ENCODE data around the gene PRSS33.

PRSS33 gene

DNA sequence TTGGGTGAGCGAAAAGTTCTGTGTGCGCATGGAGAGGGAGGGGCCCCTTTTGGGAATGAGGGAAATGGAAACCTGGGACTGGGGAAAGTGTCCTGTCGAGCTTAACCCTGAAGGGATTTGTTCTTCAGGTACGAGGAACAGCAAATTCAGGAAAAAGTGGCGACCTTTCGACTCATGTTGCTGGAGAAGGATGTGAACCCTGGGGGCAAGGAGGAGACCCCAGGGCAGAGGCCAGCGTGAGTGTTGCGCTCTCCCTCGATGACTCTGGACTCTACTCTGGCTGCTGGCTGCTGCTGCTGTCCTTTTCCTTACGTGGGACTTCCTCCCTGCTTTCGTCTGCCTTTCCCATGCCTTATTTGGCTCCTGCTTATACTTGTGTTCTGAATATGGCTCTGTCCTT is 30.0 kb downstream of the PRSS33 start:
- no peak for DNase-seq

DNA sequence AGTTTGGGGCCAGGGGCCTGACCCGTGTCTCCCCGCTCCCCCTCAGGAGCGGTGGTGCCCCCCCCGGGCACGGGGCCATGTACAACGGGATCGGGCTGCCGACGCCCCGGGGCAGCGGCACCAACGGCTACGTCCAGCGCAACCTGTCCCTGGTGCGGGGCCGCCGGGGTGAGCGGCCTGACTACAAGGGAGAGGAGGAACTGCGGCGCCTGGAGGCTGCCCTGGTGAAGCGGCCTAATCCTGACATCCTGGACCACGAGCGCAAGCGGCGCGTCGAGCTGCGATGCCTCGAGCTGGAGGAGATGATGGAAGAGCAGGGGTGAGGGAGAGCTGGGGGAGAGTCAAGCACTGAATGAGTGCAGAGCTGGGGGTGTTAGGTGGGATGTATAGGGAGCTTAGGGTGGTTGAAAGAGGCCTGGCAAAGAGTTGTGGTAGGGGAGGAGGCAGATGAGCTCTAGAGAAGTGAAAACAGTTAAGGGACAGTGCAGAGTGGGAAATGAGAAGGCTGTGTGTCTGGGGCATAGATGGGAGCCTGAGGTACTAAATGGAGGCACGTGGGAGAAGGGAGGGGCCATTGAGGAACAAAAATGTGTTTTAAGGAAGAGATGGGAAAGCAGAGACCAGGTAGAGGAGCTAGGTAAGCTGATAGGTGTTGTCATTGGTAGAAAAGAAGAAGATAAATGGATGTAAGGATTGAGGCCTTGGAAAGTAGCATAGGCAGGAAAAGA is 30.9 kb downstream of the PRSS33 start:
- no peak for DNase-seq

DNA sequence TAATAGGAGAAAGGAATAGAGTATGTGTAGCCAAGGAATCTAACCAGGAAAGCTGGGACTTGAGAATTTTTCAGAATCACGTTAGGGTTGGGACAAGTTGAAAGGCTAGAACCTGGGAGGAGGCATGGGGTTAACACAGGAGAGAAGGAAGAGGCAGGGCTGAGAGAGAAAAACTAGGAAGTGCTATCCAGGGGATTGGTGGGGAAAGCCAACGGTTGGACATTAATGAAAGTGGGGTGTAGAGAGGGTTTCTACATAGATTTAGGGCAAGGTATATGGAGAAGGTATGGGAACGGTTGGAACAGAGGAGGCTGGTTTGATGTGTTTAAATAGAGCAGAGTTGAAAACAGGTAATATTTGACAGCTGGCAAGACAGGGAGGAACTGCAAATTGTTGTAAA is 32.2 kb downstream of the PRSS33 start:
- no peak for DNase-seq

DNA sequence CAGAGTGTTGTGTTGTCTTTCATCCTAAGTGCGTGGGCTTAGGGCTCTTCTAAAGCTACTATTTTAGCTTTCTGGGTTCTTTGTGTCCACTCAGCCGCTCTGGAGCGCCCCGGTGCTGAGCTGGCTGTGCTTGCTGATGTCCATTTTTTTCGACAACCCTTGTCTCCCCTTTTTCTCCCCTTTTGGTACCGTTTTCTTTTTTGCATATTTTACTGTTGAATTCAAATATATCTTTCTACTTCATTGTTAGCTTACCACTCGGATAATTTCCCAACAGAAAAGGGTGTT is 33.7 kb downstream of the PRSS33 start:
- DNase-seq, result no peak

DNA sequence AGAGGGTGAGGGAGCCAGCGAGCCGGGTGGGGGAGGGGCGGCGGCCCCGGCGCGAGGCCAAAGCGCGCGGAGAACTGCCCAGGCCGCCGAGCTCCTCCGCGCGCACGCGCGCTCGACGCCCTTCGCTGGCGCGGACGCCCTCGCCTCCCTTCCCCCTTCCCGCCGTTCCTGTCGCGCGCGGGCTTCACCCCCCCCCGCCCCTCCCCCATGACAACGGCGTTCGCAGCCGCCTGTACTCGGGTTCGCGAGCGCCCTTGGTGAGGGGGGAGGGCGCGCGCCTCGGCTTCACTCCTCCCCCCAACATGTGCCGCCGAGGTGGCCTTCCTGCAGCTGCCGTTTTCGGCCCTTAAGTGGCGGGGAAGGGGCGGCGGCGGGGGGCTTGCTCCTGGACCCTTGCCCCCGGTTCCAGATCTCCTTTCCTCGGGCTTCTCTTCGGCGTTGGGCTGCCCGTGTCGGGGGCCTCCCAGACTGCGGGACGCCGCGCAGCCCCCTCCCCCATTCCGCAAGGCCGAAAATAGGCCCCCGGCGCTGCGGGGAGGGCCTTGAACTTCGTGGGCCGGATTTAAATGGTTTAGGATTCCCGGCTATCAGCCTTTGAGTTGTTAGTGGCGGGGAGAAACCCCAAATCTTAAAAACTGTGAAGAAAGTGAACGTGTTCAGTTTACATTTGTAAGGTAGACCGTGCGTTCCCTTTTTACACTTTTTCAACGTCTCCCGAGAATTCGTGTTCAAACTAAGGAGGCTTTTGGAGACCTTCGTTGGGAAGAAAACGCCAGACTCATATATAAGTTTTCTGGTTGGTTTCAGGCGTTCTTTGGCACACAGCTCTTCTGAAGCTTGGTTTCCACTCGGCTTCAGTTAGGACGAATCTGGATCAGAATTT is 34.3 kb downstream of the PRSS33 start:
- no peak for DNase-seq

DNA sequence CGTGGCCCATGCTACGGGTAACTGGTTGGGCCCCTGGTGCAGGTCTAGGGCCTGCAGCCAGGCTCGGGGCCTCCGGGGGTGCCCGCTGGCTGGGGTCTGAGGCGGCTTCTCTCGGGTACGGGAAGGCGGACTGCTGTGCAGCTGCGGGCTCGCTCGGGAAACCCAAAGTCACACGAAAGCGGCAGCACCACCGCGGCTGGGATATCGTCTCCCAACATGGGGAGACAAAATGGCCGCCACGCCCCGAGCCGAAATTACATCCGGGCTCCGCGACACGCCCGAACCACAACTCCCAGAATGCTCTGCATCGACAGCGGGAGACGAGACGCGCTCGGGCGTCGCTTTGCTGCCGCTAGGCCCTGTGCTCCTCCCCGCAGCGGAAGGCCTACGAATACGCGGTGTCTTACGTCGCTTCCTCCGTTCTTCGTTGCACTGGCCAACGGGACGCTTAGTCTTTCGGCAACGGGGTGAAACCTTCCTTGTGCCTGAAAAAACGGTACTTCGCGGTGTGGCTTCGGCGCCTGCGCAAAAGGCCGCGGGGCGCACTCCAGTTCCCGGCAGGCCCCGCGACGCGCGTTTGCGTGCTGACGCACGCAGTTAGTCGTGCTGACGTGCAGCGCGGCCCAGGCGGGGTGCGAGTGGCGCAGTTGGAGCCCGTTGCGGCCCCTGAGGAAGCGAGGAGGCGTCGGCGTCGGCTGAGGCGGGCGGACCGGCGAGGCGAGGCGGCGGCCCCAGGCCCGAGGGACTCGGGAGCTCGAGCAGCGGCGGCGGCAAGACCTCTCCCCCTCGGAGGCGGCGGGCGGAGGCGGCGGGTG is 35.1 kb downstream of the PRSS33 start, which contains the start of gene SRRM2:
TSS of gene SRRM2 (plus strand) at position 604 of the 815 bp plus-strand sequence. CDS start 3,727 bp downstream, outside the sequence.
- DNase-seq, result peak; percentile 65

DNA sequence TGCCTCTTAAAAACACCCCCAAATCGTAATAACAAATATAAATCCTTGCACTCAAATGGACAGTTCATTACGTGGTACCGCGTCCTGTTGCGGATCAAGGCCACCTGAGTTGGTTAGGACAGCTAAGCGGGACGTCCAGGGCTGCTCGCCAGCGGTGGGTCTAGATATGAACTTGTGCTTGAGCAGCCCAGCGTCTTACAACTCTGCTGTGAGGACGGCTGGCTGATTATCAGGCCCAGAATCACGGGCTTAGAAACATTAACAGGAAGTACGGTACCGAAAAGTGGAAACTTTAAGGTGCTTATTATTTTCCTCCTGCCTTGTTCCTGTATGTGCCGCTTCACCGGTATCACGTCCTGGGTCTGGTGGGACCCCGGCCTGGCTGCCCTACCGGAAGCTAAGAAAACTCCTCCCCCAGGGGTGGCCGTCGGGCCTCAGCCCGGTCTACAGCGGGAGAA is 35.8 kb downstream of the PRSS33 start:
- DNase-seq, result no peak

DNA sequence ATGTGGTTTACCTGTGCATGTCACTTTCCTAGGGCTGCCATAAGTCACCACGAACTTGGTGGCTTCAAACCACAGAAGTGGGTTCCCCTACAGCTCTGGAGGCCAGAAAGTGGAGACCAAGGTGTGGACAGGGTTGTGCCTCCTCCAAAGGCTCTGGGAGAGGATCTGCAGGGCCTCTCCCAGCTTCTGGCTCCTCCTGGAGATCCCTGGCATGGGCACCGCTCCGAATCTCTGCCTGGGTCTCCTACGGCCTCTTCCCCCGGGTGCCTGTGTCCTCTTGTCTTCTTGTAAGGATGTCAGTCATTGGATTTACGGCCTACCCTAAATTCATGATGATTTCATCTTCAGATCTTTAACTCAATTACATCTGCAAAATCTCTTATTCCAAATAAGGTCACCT is 37.4 kb downstream of the PRSS33 start:
- no peak for DNase-seq

DNA sequence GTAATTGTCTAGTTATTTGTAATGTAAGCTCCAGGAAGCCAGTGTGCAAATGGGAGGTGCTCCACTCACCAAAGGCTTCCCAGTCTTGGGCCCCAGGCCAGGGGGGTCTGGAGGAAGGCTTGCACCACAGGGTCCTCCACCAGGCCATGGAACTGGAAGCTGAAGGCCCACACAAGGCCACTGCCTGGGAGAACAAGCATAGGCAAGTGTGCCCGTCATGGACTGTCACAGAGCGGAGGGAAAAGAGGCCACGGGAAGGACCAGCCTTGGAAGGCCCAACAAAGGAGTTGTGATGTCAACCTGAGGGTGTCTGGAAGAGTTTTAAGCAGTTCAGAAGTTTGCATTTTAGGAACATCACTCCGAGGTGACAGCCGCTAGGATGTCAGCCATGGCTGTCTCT is 37.9 kb downstream of the PRSS33 start:
- DNase-seq, result no peak

DNA sequence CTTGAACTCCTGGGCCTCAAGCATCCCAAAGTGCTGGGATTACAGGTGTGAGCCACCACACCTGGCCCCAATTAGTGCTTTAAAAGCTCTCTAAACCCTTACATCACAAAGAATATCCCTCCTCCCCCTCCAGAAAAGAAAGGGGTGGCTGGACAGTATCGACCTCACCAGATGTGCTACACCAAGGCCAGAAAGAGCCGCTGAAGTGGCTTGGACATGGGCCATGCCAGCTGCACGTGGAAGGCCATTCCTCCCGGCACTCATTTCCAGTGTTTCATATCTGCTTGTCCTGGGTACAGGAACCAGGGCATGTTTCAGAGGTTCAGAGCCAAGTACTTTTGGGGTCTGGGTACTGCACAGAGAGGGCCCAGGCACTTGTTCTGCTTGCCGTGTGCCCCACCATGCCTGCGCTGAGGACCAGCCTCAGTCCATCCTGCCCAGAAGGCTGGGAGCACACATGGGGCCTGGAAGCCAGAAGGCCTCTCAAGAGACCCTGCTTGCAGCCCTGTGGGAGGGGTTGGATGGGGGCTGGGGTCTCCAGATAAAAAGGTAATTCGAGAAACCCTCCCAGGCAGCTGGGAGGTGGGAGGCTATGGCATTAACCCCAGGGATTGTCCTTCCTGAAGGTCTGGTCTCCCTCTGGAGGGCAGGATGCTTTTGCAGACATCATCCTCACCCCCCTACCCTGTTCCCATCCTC is 38.5 kb downstream of the PRSS33 start:
- DNase-seq, result no peak

DNA sequence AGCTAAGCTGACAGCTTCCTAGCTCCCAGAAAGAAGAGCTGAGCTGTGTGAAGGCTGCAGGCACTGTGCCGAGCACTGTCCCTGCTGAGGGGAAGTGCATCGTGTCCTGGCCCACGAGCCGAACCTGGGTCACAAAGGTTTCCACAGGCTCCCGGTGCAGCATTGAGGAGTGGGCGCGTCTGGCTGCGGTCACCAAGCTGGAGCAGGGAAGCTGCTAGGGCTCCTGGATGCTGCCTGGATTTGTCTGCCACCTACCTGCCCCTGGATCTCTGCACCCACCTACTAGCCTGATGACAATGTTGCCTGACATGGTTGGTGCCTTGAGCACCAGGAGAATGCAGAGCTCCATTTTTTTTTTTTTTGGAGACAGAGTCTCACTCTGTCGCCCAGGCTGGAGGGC is 41.4 kb downstream of the PRSS33 start:
- DNase-seq, result no peak

DNA sequence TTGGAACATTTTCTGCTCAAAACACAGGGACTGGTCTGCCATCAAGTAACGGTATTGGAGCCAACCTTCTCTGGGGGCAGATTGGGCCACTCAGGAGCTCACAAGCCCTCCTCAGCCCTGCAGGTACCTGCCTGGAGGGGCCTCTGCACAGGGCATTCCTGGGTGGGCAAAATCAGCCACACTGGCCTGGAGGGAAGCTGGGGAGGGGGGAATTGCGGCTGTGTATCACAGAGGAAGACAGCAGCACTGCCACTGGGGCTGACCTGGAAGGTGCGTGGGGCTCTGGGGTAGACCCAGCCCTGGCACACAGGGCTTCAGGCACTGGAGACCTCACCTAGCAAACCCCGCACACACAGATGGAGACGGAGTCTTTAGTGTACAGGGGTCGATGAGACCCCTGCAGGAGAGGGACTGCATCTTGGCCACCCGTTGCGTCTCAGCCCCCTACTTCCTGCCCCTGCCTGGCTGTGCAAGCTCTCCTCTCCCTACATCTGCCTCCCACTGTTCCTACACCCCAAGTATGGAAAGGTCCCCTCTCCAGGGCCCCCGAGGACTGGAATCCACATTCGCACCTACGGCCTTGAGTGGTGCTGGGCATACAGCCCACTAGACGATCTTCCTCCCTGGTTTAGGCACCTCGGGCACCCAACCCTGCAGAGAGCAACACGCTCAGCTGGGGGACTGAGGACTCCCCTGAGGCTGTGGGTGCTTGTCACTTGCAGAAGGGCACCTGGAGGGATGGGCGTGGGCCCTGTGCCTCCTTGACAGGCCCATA is 42.1 kb downstream of the PRSS33 start:
- DNase-seq, result no peak

DNA sequence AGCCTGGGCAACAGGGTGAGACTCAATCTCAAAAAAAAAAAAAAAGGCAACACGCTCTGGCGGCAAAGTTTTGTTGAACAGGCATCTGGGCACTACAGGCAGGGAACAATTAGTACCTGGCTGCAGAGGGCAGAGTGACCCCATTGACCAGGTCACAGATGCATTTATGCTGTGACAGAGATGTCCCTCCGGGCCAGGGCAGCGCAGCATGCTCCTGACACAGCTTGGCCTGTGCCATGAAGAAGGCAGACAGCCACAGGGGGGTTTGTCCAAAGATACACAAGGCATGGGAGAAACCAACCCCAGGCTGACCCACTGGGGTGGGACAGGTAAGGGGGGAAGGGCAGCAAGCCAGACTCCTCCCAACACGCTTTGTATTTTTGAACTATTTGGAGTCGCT is 42.6 kb downstream of the PRSS33 start:
- no peak for DNase-seq

DNA sequence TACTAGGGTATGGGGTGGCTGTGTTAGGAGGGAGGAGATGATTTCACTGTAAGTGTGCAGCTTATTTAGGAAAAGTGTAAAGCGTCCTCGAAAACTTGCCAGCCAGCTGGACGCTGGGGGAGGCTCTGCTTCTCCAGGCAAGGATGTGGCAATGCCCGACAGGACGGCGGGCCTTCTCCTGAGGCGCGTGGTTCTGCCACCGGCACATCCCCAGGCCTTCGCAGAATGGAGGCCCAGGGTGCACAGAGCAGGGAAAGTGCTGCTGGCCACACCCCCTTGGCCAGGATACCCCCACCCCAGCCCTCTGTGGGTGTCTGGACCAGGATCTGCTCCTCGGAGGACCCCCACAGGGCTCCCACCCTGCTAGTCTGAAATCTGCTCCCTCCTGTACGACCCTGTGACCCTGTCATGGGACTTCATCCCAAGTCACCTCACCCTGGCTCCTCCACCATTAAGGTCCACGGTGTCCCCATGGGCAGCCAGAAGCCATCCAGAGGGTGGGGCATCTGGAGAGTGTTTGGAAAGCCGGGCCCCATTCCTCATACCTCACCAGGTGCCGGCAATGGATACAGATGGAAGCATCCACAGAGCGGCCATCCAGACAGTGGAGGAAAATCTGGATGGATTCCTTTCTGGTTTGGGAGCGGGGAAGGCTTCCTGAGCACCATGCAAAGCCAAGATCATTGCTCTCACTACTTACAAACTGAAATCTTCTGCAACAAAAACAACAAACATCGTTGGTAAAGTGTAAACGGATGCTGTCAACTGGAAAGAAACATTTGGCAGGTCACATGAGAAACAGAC is 44.2 kb downstream of the PRSS33 start:
- DNase-seq, result no peak

DNA sequence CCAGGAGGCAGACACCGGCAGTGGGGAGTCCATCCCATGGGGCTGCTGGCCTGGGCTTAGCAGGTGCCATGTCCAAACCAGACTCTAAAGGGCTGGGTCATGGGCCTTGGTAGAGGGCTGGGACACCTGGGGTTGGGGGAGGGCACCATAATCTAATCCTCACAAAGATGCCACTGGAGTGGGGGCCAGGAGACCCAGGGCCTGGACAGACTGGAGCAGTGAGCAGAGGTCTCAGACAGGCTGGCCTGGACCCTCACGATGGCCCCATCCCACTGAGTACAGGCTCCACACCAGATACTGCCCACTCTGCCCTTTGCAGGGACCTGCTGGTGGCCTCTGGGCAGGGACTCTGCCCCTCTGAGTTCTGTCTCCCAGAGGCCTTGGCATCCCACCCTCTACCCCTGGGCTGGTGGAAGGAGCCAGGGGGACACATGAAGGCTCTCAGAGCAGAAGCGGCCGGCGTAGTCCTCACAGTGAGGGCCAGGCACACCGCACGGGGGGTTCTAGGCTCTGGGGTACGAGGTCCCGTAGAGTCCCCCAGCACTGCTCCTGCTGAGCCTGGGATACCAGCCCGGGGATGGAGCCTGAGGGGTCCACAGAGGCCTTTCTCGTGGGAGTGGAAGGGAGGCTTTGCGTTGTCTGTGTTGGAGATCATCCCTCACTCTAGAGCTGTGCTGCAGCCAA is 44.9 kb downstream of the PRSS33 start:
- DNase-seq, result no peak

DNA sequence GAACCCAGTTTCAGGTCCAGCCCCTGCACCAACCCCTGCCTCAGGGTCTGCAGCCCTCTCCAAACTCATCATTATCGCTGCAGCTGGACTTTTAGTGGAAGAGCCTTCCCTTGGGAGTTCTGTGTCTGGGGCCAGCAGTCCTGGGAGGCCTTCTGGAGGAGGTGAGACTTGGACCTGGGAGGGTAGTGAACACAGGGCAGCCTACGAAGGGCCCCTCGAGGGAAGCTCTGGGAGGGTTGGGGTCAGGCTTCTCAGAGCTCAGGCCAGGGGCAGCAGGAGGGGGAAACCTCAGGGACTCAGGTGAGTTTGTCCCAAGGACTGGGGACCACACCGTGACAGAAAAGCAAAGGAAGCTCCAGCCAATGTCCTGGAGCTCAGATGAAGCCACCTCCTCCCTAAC is 46.2 kb downstream of the PRSS33 start:
- DNase-seq, result no peak

DNA sequence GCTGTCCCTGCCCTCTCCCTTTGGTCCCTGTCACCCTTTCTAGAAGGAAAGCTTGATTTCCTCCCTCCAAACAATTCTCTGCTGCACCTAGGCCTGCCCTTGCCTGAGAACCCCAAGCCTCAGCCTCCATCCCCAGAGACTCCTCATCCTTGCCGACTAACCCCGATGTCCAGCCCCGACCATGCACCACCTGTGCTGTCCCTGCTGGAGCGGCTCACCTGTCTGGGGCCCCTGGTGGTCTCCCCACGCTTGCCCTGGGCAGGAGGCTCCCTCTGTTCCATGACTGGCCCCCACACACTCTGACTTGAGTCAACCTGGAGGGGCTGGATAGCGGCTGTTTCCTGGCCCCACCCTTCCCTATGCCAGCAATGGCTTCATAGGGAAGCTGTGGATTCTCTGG is 46.9 kb downstream of the PRSS33 start:
- no peak for DNase-seq

DNA sequence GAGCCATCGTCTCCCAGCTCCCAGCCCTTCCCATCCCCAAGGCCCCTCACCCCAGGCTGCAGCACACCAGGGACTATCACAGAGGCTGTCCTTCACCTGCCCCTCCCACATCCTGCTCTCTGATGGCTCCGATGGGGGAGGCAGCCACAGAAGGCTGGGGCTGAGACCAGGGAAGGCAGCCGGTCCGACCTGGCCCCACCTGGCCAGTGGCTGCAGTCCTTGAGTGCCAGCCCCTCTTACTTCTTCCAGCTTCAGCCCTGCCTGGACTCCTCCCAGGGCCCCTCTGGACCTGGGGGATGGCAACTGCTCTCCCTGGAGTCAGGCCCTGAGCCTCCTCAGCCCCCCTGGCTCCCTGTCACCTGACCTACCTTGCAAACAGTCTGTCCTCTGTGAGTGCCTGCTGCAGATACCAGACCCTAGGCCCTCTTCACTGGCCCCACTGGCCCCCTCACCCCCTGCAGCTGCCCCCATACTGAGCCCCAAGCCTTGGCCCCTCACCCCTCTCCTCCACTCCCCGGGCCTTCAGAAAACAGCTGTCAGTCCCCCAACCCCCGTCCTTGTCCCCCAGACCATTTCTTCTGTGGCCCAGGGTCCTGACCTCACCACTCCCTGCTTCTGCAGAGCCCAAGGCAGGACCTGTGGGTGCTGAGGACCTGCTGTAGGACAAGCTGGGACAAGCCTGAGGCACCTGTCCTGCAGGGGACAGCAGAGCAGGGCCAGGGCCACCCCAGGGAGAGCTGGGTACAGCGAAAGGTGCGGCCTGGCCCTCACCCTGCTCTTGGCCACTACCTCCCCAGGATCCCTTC is 47.5 kb downstream of the PRSS33 start:
- DNase-seq, result no peak

DNA sequence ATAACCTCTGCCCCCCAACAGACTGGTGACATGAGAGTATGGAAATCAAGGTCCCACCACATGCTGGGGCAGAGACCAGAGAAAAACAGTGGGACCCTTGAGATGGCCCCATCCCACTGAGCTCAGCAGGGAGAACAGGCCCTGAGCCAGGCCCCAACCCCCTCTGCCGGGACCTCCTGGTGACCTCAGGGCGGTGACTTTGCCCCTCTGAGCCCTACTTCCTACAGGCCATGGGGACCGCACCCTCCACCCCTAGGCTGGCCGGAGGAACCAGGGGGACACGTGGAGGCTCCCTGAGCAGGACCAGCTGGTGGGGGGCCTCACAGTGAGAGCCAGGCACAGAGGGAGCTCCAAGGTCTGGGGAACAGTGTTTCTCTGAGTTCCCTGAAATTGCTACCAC is 48.7 kb downstream of the PRSS33 start:
- no peak for DNase-seq

All from cortex of kidney (tissue), 1 donor.